IMR-90 (cell line): ENCODE measurements around the gene IL1RL1.

Experiments
- BHLHE40 ChIP-seq: fragments of 150-350 bp; IDR thresholded peaks from 2 replicates; pipeline ENCODE4 v1.6.1; 2016; ENCODE audit warnings: mild to moderate bottlenecking, low read depth, low read length
- CEBPB ChIP-seq: IDR thresholded peaks from 2 replicates; pipeline ENCODE4 v1.6.1; 2012; ENCODE audit warnings: low read depth, low read length, improper control_type of control experiment
- CHD1 ChIP-seq: IDR thresholded peaks from 2 replicates; pipeline ENCODE4 v1.6.1; 2012; ENCODE audit warnings: low read depth, low read length, improper control_type of control experiment
- CTCF ChIP-seq: conservative IDR thresholded peaks from 2 replicates; pipeline ENCODE4 v1.5.1; 2012; ENCODE audit warnings: mild to moderate bottlenecking, low read depth, low read length, improper control_type of control experiment
- FOS ChIP-seq: fragments of 150-350 bp; IDR thresholded peaks from 2 replicates; pipeline ENCODE4 v1.6.1; 2016; ENCODE audit warnings: low read depth, low read length
- MAFK ChIP-seq: IDR thresholded peaks from 2 replicates; pipeline ENCODE4 v1.6.1; 2012; ENCODE audit warnings: low read depth, low read length, improper control_type of control experiment
- MXI1 ChIP-seq: IDR thresholded peaks from 2 replicates; pipeline ENCODE4 v1.6.1; 2012; ENCODE audit warnings: low read depth, mild to moderate bottlenecking, low read length, moderate library complexity, borderline replicate concordance
- POLR2A ChIP-seq: IDR thresholded peaks from 2 replicates; pipeline ENCODE4 v1.6.1; 2012; ENCODE audit warnings: mild to moderate bottlenecking, low read depth, low read length
- RAD21 ChIP-seq: IDR thresholded peaks from 2 replicates; pipeline ENCODE4 v1.6.1; 2012; ENCODE audit warnings: low read length, improper control_type of control experiment
- RFX5 ChIP-seq: IDR thresholded peaks from 2 replicates; pipeline ENCODE4 v1.8.0; 2012; ENCODE audit warnings: low read depth, mild to moderate bottlenecking, low read length, moderate library complexity
- SMC3 ChIP-seq: fragments of 150-350 bp; IDR thresholded peaks from 2 replicates; pipeline ENCODE4 v1.6.1; 2016; ENCODE audit warnings: low read depth, mild to moderate bottlenecking, antibody characterized with exemption, low read length, moderate library complexity
- USF2 ChIP-seq: fragments of 150-350 bp; IDR thresholded peaks from 2 replicates; pipeline ENCODE4 v1.6.1; 2017; ENCODE audit warnings: mild to moderate bottlenecking, antibody characterized with exemption, low read length, low read depth
- TF ChIP-seq, protein P1 (sequence below): fragments of 150-350 bp; IDR thresholded peaks from 2 replicates; pipeline ENCODE4 v1.6.1; 2016; ENCODE audit warnings: low read depth, mild to moderate bottlenecking, low read length, moderate library complexity, borderline replicate concordance

DNA sequence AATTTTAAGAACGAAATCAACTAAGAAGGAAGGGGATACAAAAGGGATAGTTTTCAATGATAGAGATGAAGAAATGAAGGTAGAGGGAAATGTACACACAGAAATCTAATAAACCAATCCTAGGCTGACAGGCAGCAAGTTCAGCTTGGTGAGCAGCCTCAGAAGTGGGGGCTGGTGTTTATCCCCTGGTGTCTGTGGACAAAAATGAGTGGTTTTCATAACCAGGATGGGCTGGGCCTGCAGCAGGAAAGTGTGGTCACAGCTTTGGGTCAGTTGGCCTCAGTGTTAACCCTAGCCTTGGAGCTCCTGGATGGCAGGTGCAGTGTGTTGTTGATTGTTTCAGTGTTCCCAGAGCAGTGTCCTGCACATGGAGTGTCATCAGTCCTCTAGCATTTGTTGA lies 58.5 kb downstream of the IL1RL1 start:
- TF ChIP-seq CTCF (no peak), POLR2A (no peak), RAD21 (no peak), FOS (no peak), SMC3 (no peak), CEBPB (no peak), MXI1 (no peak), USF2 (no peak), MAFK (no peak), CHD1 (no peak), RFX5 (no peak), BHLHE40 (no peak)
- TF ChIP-seq, protein P1, sequence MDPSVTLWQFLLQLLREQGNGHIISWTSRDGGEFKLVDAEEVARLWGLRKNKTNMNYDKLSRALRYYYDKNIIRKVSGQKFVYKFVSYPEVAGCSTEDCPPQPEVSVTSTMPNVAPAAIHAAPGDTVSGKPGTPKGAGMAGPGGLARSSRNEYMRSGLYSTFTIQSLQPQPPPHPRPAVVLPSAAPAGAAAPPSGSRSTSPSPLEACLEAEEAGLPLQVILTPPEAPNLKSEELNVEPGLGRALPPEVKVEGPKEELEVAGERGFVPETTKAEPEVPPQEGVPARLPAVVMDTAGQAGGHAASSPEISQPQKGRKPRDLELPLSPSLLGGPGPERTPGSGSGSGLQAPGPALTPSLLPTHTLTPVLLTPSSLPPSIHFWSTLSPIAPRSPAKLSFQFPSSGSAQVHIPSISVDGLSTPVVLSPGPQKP, result no peak
